CD4-positive, alpha-beta memory T cell (primary cell): ENCODE data around the gene CEACAM6. TPM values are rescaled to one million over a fixed set of nuclear protein-coding genes. Genes with fewer than 3 reads are reported as not detected.
A peak's percentile ranks its signal among the peaks of the same experiment; 100 is the strongest.
"Not testable (repeated sequence)": the region's sequence is repeated elsewhere in the genome, so short reads cannot be mapped to it uniquely, and the experiment has no call there.

Experiments used
- CTCF ChIA-PET: fragments of 350-600 bp; sonication (Branson Sonifier 250); formaldehyde crosslinking; loops from one replicate; lab custom pipeline; 2021; ENCODE audit warnings: inconsistent platforms; ENCODE audit not compliant: partially characterized antibody; lab: Charles Lee
- POLR2A ChIA-PET: fragments of 350-600 bp; sonication (Branson Sonifier 250); formaldehyde crosslinking; loops from one replicate; lab custom pipeline; 2021; ENCODE audit not compliant: partially characterized antibody; lab: Charles Lee
- DNase-seq, 5 donors: peaks; one replicate each; pipeline versions ENCODE4 v3.0.0 to v3.0.0-alpha.2; 2020 to 2022; ENCODE audit warnings: mixed read lengths in 1 of 5
- H3K27ac ChIP-seq: one replicate; pipeline ENCODE4 v1.7.0; 2013; ENCODE audit warnings: low read depth, low read length
- H3K27me3 ChIP-seq: 2 replicates; pipeline ENCODE4 v1.7.0; 2013; ENCODE audit warnings: mild to moderate bottlenecking, low read length, moderate library complexity; ENCODE audit not compliant: insufficient read depth
- H3K36me3 ChIP-seq: 2 replicates; pipeline ENCODE4 v1.7.0; 2013; ENCODE audit warnings: mild to moderate bottlenecking, low read length, moderate library complexity; ENCODE audit not compliant: insufficient read depth
- H3K4me1 ChIP-seq: 2 replicates; pipeline ENCODE4 v1.7.0; 2013; ENCODE audit warnings: mild to moderate bottlenecking, low read length, moderate library complexity; ENCODE audit not compliant: insufficient read depth
- H3K4me3 ChIP-seq, 2 donors: one replicate each; pipeline ENCODE4 v1.7.0; 2013; ENCODE audit warnings: low read length in 2 of 2, mild to moderate bottlenecking in 1 of 2
- H3K9me3 ChIP-seq, 2 donors: one replicate each; pipeline ENCODE4 v1.7.0; 2013; ENCODE audit warnings: low read length in 2 of 2, control low read depth in 1 of 2; ENCODE audit not compliant: control insufficient read depth in 1 of 2
- H3K27ac Mint-ChIP-seq, 7 donors: one replicate each; pipeline ENCODE4 v1.8.0; 2020 to 2021; ENCODE audit warnings: mixed read lengths in 7 of 7, mild to moderate bottlenecking in 6 of 7, inconsistent platforms in 3 of 7, moderate library complexity in 3 of 7
- H3K27me3 Mint-ChIP-seq, 2 donors: one replicate each; pipeline ENCODE4 v1.8.0; 2020 to 2021; ENCODE audit warnings: mixed read lengths in 2 of 2
- H3K36me3 Mint-ChIP-seq, 2 donors: one replicate each; pipeline ENCODE4 v1.8.0; 2020 to 2021; ENCODE audit warnings: mixed read lengths in 2 of 2, inconsistent platforms in 1 of 2, mild to moderate bottlenecking in 1 of 2
- H3K4me1 Mint-ChIP-seq, 4 donors: one replicate each; pipeline ENCODE4 v1.8.0; 2020 to 2021; ENCODE audit warnings: mixed read lengths in 4 of 4, mild to moderate bottlenecking in 1 of 4
- H3K4me3 Mint-ChIP-seq, 8 donors: one replicate each; pipeline ENCODE4 v1.8.0; 2020 to 2021; ENCODE audit warnings: mixed read lengths in 8 of 8, mild to moderate bottlenecking in 7 of 8, moderate library complexity in 6 of 8, inconsistent platforms in 3 of 8
- H3K9me3 Mint-ChIP-seq, 8 donors: one replicate each; pipeline ENCODE4 v1.8.0; 2020 to 2021; ENCODE audit warnings: mixed read lengths in 8 of 8, mild to moderate bottlenecking in 5 of 8, inconsistent platforms in 3 of 8, moderate library complexity in 1 of 8
- intact Hi-C: fragments of 100-400 bp; cut with micrococcal nuclease; formaldehyde crosslinking; loops from one replicate; pipeline ENCODE4 v1.15.1; 2023
- polyA plus RNA-seq, 2 donors: library from polyadenylated mRNA; unstranded; fragments of 300-500 nt; fragmentation: Illumina TruSeq; gene quantifications; one replicate each; pipeline ENCODE4 v1.2.3, GENCODE V29; 2021
- total RNA-seq, 2 experiments: library from RNA; stranded (reverse); gene quantifications; one replicate each; pipeline ENCODE4 v1.2.3, GENCODE V29; 2021

Gene CEACAM6
- total and polyA plus RNA-seq, 4 experiments from 2014 or later = not detected

DNA sequence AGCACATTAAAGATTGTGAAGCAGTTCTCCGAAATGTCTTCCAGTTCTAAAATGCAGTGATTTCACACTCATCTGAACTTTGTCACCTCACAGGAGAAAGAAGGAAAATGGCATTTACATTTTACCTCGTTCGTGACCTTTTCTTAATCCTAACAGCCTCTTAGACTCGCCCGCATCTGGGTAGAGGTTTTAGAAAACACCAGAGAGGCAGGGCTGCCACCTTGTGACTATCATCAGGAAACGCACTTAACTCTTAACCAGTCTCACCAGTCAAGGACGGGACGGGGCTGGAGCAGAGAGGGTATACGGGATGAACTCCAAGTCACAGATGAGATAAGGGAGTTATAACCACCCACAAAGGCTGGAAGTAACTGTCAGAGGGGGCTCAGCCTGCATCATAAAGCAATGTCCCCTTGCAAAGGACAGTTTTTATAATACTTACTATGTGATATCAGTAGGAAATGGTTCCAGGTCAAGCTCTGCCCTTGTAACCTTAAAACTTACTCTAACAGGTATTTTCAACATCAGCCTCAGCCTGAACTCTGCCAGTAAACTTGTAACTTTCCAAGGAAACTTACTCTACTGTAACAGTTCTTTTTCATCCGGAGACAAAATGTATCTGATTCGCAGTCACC lies 8.6 kb upstream of the CEACAM6 start:
- no peaks in the 10 kb centered on the region for H3K36me3 ChIP-seq
- no peaks in the 10 kb centered on the region for H3K36me3 Mint-ChIP-seq
- H3K27me3 ChIP-seq = no peaks in the 10 kb centered on the region
- H3K9me3 ChIP-seq = no peaks in the 10 kb centered on the region
- ChIA-PET POLR2A (no interaction called here), CTCF (interaction anchor here (0.8 to 2.4 kb wide), 4 partner anchors 38 to 49 kb away, joined by 3 to 9 read pairs (median 6); partner anchors contain the start of gene CEACAM3)
- no peak overlapping the region for H3K27ac Mint-ChIP-seq
- no peaks in the 10 kb centered on the region for H3K4me1 ChIP-seq
- DNase-seq = peak; percentile 37 to 50 (median 46)
- H3K27me3 Mint-ChIP-seq = peaks cover 36 to 37% of the 10 kb centered on the region in 2 donors
- H3K4me3 ChIP-seq = no peak overlapping the region
- no peaks in the 10 kb centered on the region for H3K9me3 Mint-ChIP-seq
- no peak overlapping the region for H3K4me3 Mint-ChIP-seq
- intact Hi-C loops = loop anchor here (1.0 to 5.0 kb wide), 2 partner anchors 39 to 104 kb away; no protein-coding TSS in a partner anchor
- H3K27ac ChIP-seq = no peak overlapping the region
- H3K4me1 Mint-ChIP-seq = peaks cover 0 to 3% (median 1%) of the 10 kb centered on the region in 4 donors

DNA sequence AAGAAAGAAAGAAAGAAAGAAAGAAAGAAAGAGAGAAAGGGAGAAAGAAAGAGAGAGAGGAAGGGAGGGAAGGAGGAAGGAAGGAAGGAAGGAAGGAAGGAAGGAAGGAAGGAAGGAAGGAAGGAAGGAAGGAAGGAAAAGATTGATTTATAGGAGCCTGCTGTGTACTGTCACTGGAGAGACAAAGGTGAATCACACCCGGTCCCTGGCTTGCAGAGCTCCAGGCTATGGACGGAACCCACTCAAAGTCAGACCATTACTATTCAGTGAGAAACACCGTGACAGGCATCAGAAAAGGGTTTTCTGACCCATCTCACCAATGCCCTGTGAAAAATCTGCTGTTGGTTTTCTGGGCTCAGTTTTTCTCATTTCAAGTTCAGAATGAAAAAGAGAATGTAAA lies 7.3 kb upstream of the CEACAM6 start:
- no peaks in the 10 kb centered on the region for H3K9me3 Mint-ChIP-seq
- POLR2A ChIA-PET = no interaction called here

DNA sequence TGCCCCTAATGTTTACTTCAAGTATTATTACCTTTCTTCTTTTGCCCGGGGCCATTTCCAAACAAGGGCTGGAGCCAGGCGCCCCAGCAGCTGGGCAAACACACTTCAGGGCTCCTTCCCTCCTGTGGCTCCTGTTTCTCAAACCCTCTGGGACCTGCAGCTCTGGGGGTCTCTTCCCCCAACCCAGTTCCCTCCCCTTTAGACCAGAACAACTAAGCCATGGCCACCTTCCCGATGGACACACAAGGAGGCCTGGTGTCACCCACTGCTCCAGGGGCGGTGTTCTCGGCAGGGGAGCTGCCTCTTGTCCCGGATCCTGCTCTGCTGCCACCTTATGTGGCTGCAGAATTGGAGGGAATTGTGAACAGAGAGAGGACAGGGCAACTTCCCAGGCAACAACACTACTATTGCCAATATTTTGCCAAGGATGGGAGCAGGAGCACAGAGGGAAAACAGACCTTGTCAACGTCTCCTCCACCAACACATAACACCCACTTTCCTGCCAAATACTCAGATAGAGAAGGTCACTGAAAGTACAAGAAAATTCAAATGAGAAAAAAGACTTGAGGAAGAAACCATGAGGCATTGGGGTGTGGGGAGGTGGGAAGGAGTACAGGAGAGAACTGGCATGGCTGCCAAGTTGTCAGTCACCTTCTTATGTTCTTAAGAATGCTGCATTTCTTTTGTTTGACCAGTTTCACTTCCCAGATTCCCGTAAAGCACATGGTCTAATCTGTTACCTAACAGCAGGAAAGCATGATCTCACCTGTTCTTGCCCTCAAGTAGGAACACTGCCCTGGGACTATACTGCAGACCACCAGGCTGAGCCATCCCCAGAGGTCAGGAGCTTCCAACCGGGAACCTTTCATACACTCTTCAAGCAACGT lies 4.8 kb upstream of the CEACAM6 start:
- CTCF ChIA-PET = interaction anchor here (1.1 to 5.8 kb wide), 4 partner anchors 34 to 109 kb away, joined by 3 to 167 read pairs (median 22); no protein-coding TSS in a partner anchor
- H3K9me3 Mint-ChIP-seq, intact Hi-C loops, H3K4me3 ChIP-seq, POLR2A ChIA-PET, H3K4me3 Mint-ChIP-seq, H3K4me1 Mint-ChIP-seq, H3K9me3 ChIP-seq, H3K36me3 Mint-ChIP-seq, H3K4me1 ChIP-seq, H3K36me3 ChIP-seq, H3K27me3 ChIP-seq, H3K27ac ChIP-seq, DNase-seq, H3K27ac Mint-ChIP-seq: not testable (repeated sequence)
- H3K27me3 Mint-ChIP-seq = peaks cover 34 to 44% of the 10 kb centered on the region in 2 donors

More for the DNA sequence above, 7.3 kb upstream of the CEACAM6 start:
- H3K9me3 ChIP-seq = no peaks in the 10 kb centered on the region
- H3K27me3 ChIP-seq = no peaks in the 10 kb centered on the region
- no peaks in the 10 kb centered on the region for H3K4me1 ChIP-seq
- Mint-ChIP-seq H3K27ac (no peak overlapping the region), H3K36me3 (no peaks in the 10 kb centered on the region), H3K4me3 (no peak overlapping the region), H3K4me1 (peaks cover 0 to 5% (median 1%) of the 10 kb centered on the region in 4 donors), H3K27me3 (peaks cover 42 to 44% of the 10 kb centered on the region in 2 donors)
- no peak for DNase-seq
- CTCF ChIA-PET = interaction anchor here (1.1 to 2.4 kb wide), 3 partner anchors 38 to 47 kb away, joined by 3 to 9 read pairs (median 7); no protein-coding TSS in a partner anchor
- H3K4me3 ChIP-seq = no peak overlapping the region
- H3K36me3 ChIP-seq = no peaks in the 10 kb centered on the region
- no peak overlapping the region for H3K27ac ChIP-seq
- intact Hi-C loops = loop anchor here (5.0 kb wide), 1 partner anchor 106 kb away; no protein-coding TSS in a partner anchor

DNA sequence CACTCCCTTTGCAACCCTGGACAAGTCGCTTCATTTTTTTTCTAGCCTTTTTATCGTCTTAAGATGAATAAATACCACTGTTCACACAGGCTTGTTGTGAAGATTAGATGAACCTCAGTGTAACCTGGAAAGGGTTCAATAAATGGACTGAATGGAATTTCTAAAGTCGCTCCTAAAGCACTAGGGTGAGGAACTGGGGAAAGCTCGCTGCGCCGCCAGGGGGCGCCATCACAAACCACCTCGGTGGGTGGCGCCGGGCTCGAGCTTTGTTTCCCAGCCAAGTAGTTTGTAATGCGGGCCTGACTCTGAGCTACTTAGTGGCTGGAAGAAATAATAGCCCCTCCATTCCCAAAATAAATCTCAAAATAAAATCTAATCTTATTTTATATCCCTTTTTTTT lies 2.2 kb upstream of the CEACAM6 start:
- no peaks in the 10 kb centered on the region for H3K9me3 Mint-ChIP-seq

DNA sequence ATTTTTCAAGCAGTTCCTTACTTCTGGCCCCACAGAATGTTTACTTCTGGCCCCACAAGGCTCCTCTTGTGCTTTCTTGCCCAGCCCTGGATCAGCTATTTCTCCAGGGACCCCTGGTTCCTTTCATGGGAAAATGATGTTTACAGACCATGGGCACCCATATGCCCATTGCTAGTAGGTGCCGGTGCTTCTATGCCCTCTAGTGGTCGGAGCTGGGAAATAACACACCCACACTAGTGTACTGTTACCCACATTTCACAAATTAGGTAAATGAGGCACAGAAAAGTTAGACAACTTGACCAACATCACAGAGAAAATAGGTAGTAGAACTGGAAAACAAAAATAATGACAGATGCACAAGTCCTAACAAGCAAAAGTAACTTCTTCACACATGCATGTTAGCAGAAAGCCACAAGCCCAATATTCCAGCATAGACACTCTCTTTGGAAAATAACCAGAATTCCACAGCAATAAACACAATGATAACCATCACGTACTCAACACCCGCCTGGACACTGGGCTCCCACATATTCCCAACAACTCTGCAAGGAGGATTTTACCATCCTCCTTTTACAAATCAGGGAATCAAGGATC lies 1.3 kb upstream of the CEACAM6 start:
- Mint-ChIP-seq H3K4me3 (no peak overlapping the region), H3K27me3 (peaks cover 23 to 28% of the 10 kb centered on the region in 2 donors), H3K9me3 (no peaks in the 10 kb centered on the region), H3K36me3 (no peaks in the 10 kb centered on the region), H3K27ac (peak overlapping the region in 2 of 7 donors; percentile 3 to 24), H3K4me1 (peaks cover 3 to 5% (median 4%) of the 10 kb centered on the region in 4 donors)
- Histone ChIP-seq H3K9me3 (no peaks in the 10 kb centered on the region), H3K27ac (no peak overlapping the region), H3K36me3 (no peaks in the 10 kb centered on the region), H3K27me3 (no peaks in the 10 kb centered on the region), H3K4me3 (no peak overlapping the region), H3K4me1 (peaks cover 3% of the 10 kb centered on the region)
- intact Hi-C loops = loop anchor here (1.0 kb wide), 1 partner anchor 31 kb away; no protein-coding TSS in a partner anchor
- DNase-seq = peak; percentile 61 to 68 (median 64)
- ChIA-PET CTCF (interaction anchor here (0.6 to 6.7 kb wide), 27 partner anchors 8 to 619 kb away, joined by 3 to 167 read pairs (median 7); partner anchors contain the start of gene CEACAM3), POLR2A (no interaction called here)

More for the DNA sequence above, 2.2 kb upstream of the CEACAM6 start:
- H3K4me3 Mint-ChIP-seq = no peak overlapping the region
- Histone ChIP-seq H3K27me3 (no peaks in the 10 kb centered on the region), H3K27ac (no peak overlapping the region), H3K4me3 (no peak overlapping the region), H3K4me1 (peaks cover 3% of the 10 kb centered on the region), H3K36me3 (no peaks in the 10 kb centered on the region), H3K9me3 (no peaks in the 10 kb centered on the region)
- peaks cover 3 to 5% (median 4%) of the 10 kb centered on the region in 4 donors for H3K4me1 Mint-ChIP-seq
- ChIA-PET POLR2A (interaction anchor here (0.6 to 1.0 kb wide), 3 partner anchors 22 to 352 kb away, joined by 3 to 4 read pairs (median 3); no protein-coding TSS in a partner anchor), CTCF (interaction anchor here (0.6 to 6.7 kb wide), 34 partner anchors 8 to 748 kb away, joined by 3 to 167 read pairs (median 5); partner anchors contain the start of gene CEACAM3)
- no peak overlapping the region for H3K27ac Mint-ChIP-seq
- DNase-seq = peak; percentile 62 to 72 (median 69)
- H3K36me3 Mint-ChIP-seq = no peaks in the 10 kb centered on the region
- peaks cover 27 to 30% of the 10 kb centered on the region in 2 donors for H3K27me3 Mint-ChIP-seq
- intact Hi-C loops = loop anchor here (1.0 kb wide), 1 partner anchor 32 kb away; no protein-coding TSS in a partner anchor

DNA sequence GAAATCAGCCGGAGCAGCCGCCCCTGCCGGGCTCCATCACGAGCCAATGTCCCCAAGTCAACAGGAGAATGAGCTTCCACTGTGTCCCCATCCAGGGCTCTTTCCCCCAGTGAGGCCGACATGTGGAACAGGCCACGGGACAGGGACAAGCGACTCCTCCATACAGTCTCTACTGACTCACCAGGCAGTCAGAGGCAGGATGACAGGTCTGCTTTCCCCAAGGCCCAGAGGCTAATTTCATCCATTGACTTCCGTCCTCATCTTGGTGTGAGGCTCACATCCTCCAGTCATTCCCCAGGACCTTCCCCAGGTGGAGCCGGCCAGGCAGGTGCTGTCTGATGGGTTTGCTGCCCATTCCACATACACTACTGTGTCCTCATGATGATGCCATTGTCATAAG lies 3.5 kb downstream of the CEACAM6 start:
- CTCF ChIA-PET = interaction anchor here (6.7 kb wide), 1 partner anchor 19 kb away, joined by 99 read pairs; no protein-coding TSS in a partner anchor
- H3K4me3 ChIP-seq = no peak overlapping the region
- H3K4me1 Mint-ChIP-seq = peaks cover under 1 to 2% (median 2%) of the 10 kb centered on the region in 4 donors
- no peak overlapping the region for H3K4me3 Mint-ChIP-seq
- H3K36me3 Mint-ChIP-seq = no peaks in the 10 kb centered on the region
- DNase-seq = no peak
- peaks cover 7% of the 10 kb centered on the region for H3K27me3 ChIP-seq
- peaks cover 31 to 36% of the 10 kb centered on the region in 2 donors for H3K27me3 Mint-ChIP-seq
- H3K27ac Mint-ChIP-seq = no peak overlapping the region
- intact Hi-C loops = no loop called here
- no peaks in the 10 kb centered on the region for H3K36me3 ChIP-seq
- H3K9me3 Mint-ChIP-seq = no peaks in the 10 kb centered on the region
- H3K9me3 ChIP-seq = no peaks in the 10 kb centered on the region
- H3K4me1 ChIP-seq = no peaks in the 10 kb centered on the region
- H3K27ac ChIP-seq = no peak overlapping the region
- POLR2A ChIA-PET = no interaction called here
